Stimulated activated CD4-positive, alpha-beta T cell treated with anti-CD3 and anti-CD28 coated beads, Interleukin-4, amount 100 ng/mL, for 1 hour (primary cell): ENCODE data around the gene CDC34.

Source experiments
- DNase-seq: peaks from one replicate; pipeline ENCODE4 v3.0.0-alpha.2; 2020

CDC34 gene

GRCh38 chr19:531753-532560 lies at the start of gene CDC34:
CDC34 (plus strand) TSS chr19:531760; CDS start chr19:531932, 172 bp downstream.
- no peak for DNase-seq

DNA sequence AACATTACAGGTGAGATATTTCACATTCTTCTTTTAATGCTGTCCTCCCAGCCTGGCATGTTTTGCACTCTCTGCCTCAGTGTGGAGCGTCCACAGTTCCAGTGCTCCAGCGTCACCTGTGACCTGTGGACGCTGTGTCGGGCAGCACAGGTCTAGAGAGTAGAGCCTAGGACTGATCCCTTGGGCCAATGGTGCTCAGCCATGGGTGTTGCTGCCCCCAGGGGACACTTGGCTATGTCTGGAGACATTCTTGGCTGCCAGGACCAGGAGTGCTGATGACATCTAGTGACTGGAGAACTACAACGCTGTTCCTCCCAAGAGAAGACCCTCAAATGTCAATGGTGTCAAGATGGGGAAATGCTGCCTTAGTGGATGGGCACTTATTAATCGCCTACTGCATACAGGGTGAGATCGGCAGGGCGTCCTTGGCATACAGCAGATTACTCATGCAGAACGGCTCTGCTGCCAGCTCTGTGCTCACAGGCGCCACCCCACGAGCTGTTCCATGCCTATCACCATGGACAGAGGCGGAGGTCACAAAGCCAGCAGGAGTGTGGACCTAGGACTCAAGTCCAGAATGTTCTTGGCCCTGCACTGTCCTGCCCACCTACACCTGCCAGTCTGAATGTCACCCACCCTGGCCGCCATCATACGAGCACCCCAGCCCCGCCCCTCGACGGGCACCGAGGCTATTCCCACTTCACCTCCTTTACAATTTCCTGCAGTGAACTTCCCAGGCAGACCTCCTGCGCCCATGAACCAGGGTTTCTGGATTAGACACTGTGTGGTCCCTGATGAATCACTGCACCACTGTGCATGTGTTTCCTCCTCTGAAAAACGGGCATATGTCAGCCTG lies 49.1 kb upstream of the CDC34 start:
- DNase-seq: no peak

DNA sequence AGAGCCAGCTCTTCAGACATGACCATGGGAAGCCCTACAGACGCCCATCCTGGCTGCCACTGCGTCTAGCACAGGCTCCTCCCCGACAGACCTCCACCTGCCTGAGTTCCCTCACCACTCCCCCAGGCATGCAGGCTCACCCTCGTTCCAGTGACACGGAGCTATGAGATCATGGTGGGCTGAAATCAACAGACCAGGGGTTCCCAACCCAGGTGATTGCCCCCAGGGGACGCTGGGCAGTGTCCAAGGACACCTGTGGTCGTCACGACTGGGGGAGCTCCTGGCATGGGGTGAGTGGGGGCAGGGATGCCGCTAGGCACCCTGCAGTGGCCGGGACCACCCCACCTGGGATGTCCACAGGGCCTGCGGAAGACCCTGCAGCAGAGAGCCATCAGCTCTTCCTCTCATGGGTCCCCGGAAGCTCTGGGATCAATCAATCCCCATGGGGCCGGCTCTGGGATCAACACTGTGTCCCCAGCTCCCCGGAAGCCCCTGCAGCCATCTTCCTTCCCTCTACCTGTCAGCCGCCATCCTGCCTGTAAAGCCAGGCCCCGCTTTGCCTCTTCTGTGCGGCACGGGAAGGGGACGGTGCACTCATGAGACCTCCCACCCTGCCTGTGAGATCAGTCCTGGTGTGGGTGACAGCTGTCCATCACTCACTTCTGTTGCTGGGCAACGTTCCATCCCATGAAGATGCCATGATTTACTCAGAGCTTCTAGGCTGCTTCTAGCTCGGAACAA lies 48.1 kb upstream of the CDC34 start:
- DNase-seq: no peak

GRCh38 chr19:484494-484893 lies 47.1 kb upstream of the CDC34 start:
- no peak for DNase-seq

DNA sequence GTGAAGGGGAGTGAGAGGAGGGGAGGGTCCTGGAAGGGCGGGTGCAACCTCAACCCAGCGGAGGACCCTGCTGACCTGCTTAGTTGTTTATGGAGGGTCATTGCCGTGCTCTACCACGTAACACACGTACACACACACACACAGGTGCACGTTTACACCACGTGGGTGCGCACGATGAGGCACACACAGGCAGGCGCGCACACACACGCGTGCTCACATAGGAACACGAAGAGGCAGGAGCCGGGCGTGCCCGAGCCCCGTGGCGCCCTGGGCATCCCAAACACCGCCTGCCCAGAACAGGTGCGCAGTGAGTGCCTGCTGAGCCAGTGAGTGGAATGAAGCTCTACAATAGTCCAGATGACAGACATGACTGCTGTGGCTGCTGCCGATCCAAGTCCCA lies 46.5 kb upstream of the CDC34 start:
- no peak for DNase-seq

DNA sequence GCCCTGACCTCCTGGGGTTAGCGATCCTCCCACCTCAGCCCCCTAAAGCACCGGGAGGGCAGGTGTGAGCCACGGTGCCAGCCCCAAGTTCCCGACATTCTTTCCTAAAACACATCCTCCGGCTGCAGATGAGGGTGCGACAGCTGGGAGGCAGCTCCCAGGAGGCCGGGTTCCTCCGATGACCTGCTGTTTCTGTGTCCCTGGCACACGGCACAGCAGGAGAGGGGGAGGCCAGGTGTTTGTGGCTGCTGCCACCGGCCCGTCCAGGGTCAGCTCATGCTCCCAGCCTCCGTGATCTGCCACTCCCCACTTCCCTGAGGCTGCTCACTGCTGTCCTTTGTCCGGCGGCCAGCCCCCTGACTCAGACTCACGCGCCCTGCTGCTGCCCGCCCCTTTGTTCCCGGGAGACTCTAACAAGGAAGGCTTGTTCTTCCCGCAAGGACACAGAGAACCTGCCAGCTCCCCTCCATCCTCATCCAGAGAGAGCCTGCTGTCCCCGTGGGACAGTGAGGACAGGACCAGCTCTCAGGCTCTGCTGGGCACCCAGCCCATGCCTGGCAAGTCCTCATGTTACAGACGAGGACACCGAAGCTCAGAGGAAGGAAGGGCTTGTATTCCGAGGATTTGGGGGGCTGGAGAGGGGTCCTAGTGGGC lies 45.9 kb upstream of the CDC34 start:
- no peak for DNase-seq

GRCh38 chr19:488505-489417 lies 42.8 kb upstream of the CDC34 start:
- DNase-seq: peak; percentile 96

DNA sequence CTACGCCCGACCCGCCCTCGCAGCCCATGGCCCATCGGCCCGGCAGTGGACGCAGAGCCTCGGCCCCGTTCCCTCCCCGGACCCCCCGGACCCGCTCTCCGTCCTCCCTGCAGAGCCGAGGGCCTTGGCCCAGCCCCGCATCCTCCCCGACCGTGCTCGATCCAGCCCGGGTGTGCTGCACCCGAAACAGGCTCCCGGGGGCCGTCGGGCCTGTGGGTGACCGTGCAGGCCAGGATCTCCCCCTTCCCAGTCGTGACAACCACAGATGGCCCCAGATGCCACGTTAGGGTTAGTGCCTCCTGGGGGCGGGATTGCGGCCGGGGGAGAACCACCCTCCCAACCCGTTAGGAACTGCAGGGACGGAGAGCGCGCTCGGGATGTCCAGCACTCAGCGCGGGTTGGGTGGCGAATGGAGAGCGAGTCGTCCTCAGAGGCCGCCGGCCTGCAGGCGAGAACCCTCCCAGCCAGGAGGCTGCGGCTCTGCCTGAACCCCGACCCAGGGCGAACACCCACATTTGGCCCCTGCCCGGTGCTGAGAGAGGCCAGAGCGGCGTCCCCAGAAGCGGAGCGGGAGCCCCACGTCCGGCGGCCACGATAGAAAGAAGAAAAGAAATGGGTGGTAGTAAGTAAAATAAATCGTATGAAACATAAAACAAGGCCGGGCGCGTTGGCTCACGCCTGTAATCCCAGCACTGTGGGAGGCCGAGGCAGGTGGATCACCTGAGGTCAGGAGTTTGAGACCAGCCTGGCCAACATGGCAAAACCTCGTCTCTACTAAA lies 42.0 kb upstream of the CDC34 start:
- no peak for DNase-seq

DNA sequence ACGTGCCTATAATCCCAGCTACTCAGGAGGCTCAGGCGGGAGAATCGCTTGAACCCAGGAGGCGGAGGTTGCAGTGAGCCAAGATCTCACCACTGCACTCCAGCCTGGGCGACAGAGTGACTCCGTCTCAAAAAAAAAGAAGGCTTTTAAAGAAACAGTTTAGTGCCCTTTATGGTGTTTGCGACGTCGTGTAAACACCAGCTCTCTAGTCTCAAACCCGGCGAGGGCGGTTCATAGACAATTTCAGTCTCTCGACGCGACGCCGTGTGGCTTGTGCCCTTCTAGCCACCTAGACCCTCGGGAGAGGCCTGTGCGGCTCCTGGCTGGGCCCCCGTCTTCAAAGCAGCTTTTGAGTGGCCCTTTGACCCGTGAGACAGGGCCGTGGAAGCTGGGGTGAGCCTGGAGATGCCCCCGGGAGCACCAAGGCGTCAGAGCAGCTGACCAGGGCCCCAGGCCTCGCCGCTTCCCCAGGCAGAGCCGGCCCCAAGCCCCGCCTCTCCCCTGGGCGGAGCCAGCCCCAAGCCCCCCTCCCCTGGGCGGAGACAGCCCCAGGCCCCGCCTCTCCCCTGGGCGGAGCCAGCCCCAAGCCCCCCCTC lies 40.3 kb upstream of the CDC34 start:
- DNase-seq: no peak

- DNase-seq: peak; percentile 41
Observed at GRCh38 chr19:492091-492531, 39.4 kb upstream of the CDC34 start.

GRCh38 chr19:493391-494170 lies 38.0 kb upstream of the CDC34 start:
- no peak for DNase-seq

DNA sequence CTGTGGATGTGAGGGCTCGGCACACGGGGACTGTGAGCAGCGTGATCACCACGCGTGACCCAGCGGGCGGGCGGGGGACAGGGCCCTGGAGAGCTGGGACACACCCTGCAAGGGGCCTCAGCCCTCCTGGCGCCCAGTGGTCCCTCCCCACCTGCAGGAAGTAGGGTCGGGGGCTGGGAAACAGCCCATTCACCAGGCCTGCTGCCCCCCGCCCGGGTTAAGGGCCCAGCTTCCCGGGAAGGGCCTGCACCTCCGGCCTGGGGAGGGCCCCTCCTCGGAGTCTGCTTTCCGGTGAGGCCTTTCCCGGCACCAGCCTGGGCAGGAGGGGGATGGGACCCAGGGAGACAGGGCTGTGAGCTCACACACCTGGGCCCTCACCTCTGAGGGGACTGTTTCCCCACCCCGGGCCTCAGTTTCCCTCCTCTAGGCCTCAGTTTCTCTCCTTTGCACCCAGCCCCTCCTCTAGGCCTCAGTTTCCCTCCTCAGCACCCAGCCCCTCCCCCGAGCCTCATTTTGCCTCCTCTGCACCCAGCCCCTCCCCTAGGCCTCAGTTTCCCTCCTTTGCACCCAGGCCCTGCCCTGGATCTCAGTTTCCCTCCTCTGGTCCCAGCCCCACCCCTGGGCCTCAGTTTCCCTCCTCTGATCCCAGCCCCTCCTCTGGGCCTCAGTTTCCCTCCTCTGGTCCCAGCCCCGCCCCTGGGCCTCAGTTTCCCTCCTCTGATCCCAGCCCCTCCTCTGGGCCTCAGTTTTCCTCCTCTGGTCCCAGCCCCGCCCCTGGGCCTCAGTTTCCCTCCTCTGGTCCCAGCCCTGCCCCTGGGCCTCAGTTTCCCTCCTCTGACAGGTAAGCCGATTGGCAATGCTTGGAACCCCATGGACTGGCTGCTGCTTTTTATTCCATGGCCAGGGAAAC lies 37.1 kb upstream of the CDC34 start:
- DNase-seq: no peak

GRCh38 chr19:495081-495401 lies 36.5 kb upstream of the CDC34 start:
- no peak for DNase-seq

GRCh38 chr19:495402-496111 lies 36.0 kb upstream of the CDC34 start:
- DNase-seq: peak; percentile 49

GRCh38 chr19:496112-496665 lies 35.4 kb upstream of the CDC34 start, which contains the start of gene MADCAM1:
MADCAM1 (plus strand) TSS chr19:496486; CDS start chr19:496500, 14 bp downstream.
- no peak for DNase-seq

DNA sequence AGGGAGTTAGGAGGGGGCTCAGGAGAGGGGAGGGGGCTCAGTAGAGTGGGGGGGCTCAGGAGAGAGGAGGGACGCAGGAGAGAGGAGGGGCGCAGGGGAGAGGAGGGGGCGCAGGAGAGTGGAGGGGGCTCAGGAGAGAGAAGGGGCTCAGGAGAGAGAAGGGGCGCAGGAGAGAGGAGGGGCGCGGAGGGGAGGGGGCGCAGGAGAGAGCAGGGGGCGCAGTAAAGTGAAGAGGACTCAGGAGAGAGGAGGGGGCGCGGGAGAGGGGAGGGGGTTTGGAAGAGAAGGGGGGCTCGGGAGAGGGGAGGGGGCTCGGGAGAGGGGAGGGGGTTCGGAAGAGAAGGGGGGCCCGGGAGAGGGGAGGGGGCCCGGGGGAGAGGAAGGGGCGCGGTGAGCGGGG lies 34.6 kb upstream of the CDC34 start:
- DNase-seq: no peak

DNA sequence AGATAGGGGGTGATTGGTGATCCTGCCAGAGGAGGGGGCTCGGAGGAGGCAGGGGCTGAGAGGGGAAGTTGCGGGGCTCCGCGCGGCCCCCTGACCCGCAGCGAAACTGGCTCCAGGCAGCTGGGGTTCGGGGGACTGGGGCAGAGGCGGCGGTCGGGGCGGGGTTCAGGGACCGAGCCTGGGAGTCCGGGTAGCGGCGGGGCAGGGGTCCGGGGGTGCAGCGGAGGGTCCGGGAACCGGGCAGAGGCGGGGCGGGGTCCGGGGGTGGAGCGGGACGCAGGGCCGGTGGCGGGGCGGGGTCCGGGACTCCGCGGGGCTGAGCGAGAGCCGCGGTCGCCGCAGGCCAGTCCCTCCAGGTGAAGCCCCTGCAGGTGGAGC lies 34.1 kb upstream of the CDC34 start:
- no peak for DNase-seq
